Activated T-helper 9 cell treated with anti-CD3 and anti-CD28 coated beads, Interleukin-2, amount 50 U/mL, for 16 hours (primary cell): Measurements from ENCODE around the gene UCK2.

Source experiments
- DNase-seq: peaks from one replicate; pipeline ENCODE4 v3.0.0-alpha.2; 2020; ENCODE audit warnings: low read depth

Gene UCK2

DNA sequence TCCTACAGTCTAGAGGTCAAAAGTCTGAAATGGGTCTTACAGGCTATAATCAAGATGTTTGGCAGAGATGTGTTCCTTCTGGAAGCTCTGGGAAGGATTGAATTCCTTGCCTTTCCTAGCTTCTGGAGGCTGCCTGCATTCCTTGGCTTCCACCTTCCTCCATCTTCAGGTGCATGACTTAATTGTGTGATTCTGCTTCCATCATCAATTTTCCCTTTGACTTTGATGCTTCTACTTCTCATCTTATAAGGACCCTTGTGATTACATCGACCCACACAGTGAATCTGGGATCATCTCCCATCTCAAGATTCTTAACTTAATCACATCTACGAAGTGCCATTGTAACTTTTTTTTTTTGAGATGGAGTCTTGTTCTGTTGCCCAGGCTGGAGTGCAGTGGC is 111.4 kb downstream of the UCK2 start:
- no peak for DNase-seq

DNA sequence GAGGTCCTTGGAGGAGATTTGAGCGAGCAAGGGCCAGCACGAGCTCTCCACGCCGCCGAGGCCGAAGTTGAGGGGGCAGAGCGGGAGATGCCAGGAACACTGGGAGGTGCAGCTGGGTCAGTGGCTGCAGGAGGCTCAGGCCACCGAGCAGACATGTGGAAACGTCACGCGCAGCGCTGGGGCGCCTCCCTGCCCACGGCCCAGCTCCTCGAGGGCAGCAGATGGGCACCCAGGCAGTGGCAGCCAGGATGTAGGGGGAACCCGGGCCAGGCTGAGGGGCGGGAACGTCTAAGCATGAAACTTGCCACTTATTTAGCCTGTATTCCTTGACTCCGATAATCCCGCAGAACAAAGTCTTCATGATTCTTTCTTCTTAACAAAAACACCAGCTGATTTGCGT is 114.1 kb downstream of the UCK2 start:
- DNase-seq, result no peak

DNA sequence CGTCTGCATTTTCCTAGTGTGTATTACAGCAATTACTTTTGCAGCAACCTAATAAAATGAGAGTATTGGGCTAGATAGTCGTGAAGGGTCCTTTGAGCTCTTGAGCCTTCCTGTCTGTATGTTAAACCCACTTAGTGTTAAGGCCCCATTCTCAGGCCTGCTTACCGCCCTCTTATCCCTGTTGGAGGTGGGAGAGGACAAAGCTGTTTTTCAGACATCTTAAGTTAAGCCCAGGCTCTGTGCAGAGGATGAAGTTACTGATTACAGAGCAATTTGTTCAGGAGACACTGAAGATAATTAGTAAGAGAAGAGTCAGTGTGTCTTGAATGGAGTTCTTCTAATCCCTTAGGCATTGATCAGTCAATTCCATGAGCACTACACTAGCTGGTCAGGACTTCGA is 114.6 kb downstream of the UCK2 start:
- DNase-seq, result no peak

DNA sequence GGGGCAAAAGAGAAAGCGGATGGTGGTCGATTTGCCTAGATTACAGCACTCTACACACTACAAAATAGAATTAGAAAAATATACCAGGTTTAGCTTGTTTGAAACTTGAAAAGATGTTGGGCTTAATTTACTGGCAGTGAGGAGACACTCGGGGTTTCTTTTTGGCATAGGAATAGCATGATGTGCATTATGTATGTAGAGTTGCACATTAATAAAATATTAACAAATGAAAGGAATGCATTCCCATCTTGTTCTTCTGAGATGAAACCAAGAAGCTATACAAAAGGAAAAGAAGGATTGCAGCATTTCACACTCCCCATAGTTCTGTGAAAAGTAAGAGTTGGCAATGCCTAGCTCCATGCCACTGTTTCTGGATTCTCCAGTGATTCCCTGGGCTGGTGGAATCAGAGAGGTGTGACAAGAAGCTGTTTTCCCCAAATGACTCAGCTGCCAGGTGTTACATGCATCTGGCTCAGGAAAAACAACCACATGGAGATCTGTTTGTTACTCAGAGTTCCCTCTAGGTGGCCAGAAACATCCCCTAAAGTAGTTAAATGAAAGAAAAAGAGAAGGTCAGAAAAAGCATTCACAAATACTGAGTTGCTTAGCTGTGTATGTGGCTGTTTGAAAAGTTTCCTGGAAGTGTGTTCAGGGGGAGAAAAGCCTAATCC is 115.6 kb downstream of the UCK2 start:
- no peak for DNase-seq

DNA sequence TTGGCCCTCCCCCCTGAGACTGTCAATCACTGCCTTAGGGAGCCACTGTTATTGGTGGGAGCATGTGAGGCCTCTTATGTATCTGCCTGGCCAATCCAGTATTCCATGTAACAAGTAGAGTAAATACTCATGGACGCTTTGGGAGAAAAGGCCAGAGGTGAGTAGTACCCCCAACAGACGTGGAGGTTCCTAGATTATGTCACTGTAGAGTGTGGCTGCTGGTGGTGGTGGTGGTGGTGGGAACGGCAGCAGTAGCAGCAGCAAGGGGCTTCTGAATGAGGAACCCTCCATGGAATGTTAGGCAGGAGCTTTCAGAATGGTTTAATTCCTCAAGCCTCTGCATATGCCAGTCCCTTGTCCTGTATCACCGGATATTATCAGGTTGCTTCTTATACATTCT is 118.5 kb downstream of the UCK2 start:
- no peak for DNase-seq

- DNase-seq, result no peak
Observed at GRCh38 chr1:165947797-165948455, 120.5 kb downstream of the UCK2 start.

- no peak for DNase-seq
Observed at GRCh38 chr1:165949335-165950130, 122.1 kb downstream of the UCK2 start.

GRCh38 chr1:165954940-165955339 is 127.5 kb downstream of the UCK2 start:
- DNase-seq, result no peak

- no peak for DNase-seq
Observed at GRCh38 chr1:165958306-165958705, 130.9 kb downstream of the UCK2 start.

- DNase-seq, result no peak
Observed at GRCh38 chr1:165960136-165960535, 132.7 kb downstream of the UCK2 start.

DNA sequence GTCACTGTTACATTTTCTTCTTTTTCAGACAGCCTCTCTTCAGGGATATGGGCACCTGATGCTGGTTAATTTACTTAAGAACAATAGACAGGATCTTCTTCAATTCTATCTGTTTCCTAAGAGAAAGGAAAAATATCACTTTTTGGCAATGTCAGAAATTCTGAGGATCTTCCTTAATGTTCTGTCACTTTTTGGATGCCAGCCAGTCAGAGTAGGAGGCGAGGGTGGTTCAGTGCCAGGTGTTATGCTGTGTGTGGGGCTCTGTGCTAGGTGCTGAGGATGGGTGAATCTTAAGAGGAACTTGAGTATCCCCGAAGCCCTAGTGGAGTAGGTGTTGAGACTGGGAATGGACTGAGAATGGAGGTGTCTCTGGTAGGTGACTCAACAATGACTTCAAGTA is 133.5 kb downstream of the UCK2 start:
- DNase-seq, result no peak
